Suprapubic skin (tissue), 4 donors: ENCODE measurements around the gene LPP. TPM values are rescaled to one million over a fixed set of nuclear protein-coding genes. Genes with fewer than 3 reads are reported as not detected.
A peak's percentile ranks its signal among the peaks of the same experiment; 100 is the strongest.

Source experiments
- DNase-seq, 2 donors: peaks; one replicate each; pipeline ENCODE4 v3.0.0-alpha.2; 2019; ENCODE audit warnings: low spot score in 2 of 2
- H3K27ac ChIP-seq: fragments of 200-600 bp; sonication (generic); one replicate; pipeline ENCODE4 v1.5.1; 2019
- H3K27me3 ChIP-seq: fragments of 200-600 bp; sonication (generic); one replicate; pipeline ENCODE4 v1.5.1; 2019
- H3K36me3 ChIP-seq: fragments of 200-600 bp; sonication (generic); one replicate; pipeline ENCODE4 v1.5.1; 2019
- H3K4me1 ChIP-seq: fragments of 200-600 bp; sonication (generic); one replicate; pipeline ENCODE4 v1.5.1; 2019
- H3K4me3 ChIP-seq: fragments of 200-600 bp; sonication (generic); one replicate; pipeline ENCODE4 v1.5.1; 2019; ENCODE audit warnings: mild to moderate bottlenecking
- H3K9me3 ChIP-seq: fragments of 200-600 bp; sonication (generic); one replicate; pipeline ENCODE4 v1.5.1; 2019
- CTCF ChIP-seq, 2 donors: fragments of 200-600 bp in 1 of 2; fragments of 450-650 bp in 1 of 2; sonication (generic) in 1 of 2; IDR thresholded peaks; one replicate each; pipeline ENCODE4 v1.5.1; 2016 to 2019; ENCODE audit warnings: antibody characterized with exemption in 2 of 2, mild to moderate bottlenecking in 1 of 2, moderate library complexity in 1 of 2
- EP300 ChIP-seq: sonication (generic); formaldehyde crosslinking; IDR thresholded peaks from one replicate; pipeline ENCODE4 v1.6.1; 2017; ENCODE audit warnings: antibody characterized with exemption
- POLR2A ChIP-seq, 2 donors: fragments of 450-650 bp; IDR thresholded peaks; one replicate each; pipeline ENCODE4 v1.6.1; 2017; ENCODE audit warnings: antibody characterized with exemption in 2 of 2, mild to moderate bottlenecking in 2 of 2, moderate library complexity in 2 of 2
- POLR2AphosphoS5 ChIP-seq, 3 donors: sonication (generic); formaldehyde crosslinking; IDR thresholded peaks; one replicate each; pipeline ENCODE4 v1.6.1; 2017; ENCODE audit warnings: antibody characterized with exemption in 3 of 3
- WGBS: methylation state at CpG from one replicate; pipeline ENCODE4 v1.1.5; 2018; 5-methylcytosine and 5-hydroxymethylcytosine counted together
- total RNA-seq, 4 donors: library from RNA; depleted of rRNA; stranded (reverse); fragments of >200 nt; gene quantifications; one replicate each; pipeline ENCODE4 v1.1.0, GENCODE V29; 2016

The LPP gene
- total RNA-seq, 4 donors from 2014 or later: 56.8 to 127 (median 84.2) TPM

- WGBS: 97% methylated on average over 3 of the region's 3 CpGs
- no peaks in the 10 kb centered on the region for H3K9me3 ChIP-seq
- no peaks in the 10 kb centered on the region for H3K36me3 ChIP-seq
- TF ChIP-seq POLR2AphosphoS5 (IDR thresholded peaks at IDR 0.05) (no peak), CTCF (IDR thresholded peaks at IDR 0.05) (no peak), POLR2A (IDR thresholded peaks at IDR 0.05) (no peak), EP300 (no peak)
- H3K4me1 ChIP-seq: peaks cover 15% of the 10 kb centered on the region
- H3K27ac ChIP-seq: no peak overlapping the region
- no peak for DNase-seq
- no peaks in the 10 kb centered on the region for H3K27me3 ChIP-seq
- no peak overlapping the region for H3K4me3 ChIP-seq
Observed at GRCh38 chr3:188227442-188227841, 73.5 kb downstream of the LPP start.

- H3K36me3 ChIP-seq: no peaks in the 10 kb centered on the region
- H3K4me1 ChIP-seq: no peaks in the 10 kb centered on the region
- no peak overlapping the region for H3K4me3 ChIP-seq
- no peaks in the 10 kb centered on the region for H3K9me3 ChIP-seq
- DNase-seq: no peak
- no peaks in the 10 kb centered on the region for H3K27me3 ChIP-seq
- H3K27ac ChIP-seq: no peak overlapping the region
- TF ChIP-seq POLR2AphosphoS5 (IDR thresholded peaks at IDR 0.05) (no peak), EP300 (no peak), POLR2A (IDR thresholded peaks at IDR 0.05) (no peak)
- 85% methylated on average over 7 of the region's 7 CpGs for WGBS
Observed at GRCh38 chr3:188229177-188229576, 75.2 kb downstream of the LPP start.

- Histone ChIP-seq H3K27me3 (no peaks in the 10 kb centered on the region), H3K36me3 (no peaks in the 10 kb centered on the region), H3K27ac (no peak overlapping the region), H3K9me3 (no peaks in the 10 kb centered on the region), H3K4me3 (no peak overlapping the region), H3K4me1 (no peaks in the 10 kb centered on the region)
- no peak for TF ChIP-seq CTCF (IDR thresholded peaks at IDR 0.05)
- TF ChIP-seq POLR2AphosphoS5 (IDR thresholded peaks at IDR 0.05): no peak
- TF ChIP-seq POLR2A (IDR thresholded peaks at IDR 0.05): no peak
- no peak for TF ChIP-seq EP300
- no peak for DNase-seq
- 100% methylated on average over 2 of the region's 2 CpGs for WGBS
Observed at GRCh38 chr3:188229726-188230125, 75.8 kb downstream of the LPP start.

- no peaks in the 10 kb centered on the region for H3K27me3 ChIP-seq
- no peak for DNase-seq
- H3K36me3 ChIP-seq: no peaks in the 10 kb centered on the region
- WGBS: 82% methylated on average over 5 of the region's 5 CpGs
- no peaks in the 10 kb centered on the region for H3K4me1 ChIP-seq
- TF ChIP-seq EP300 (peak; percentile 83), CTCF (IDR thresholded peaks at IDR 0.05) (no peak)
- H3K9me3 ChIP-seq: no peaks in the 10 kb centered on the region
- H3K27ac ChIP-seq: peak overlapping the region; percentile 43
- H3K4me3 ChIP-seq: no peak overlapping the region
Observed at GRCh38 chr3:188230962-188231361, 77.0 kb downstream of the LPP start.

GRCh38 chr3:188231456-188231855 lies 77.5 kb downstream of the LPP start:
- 83% methylated on average over 8 of the region's 8 CpGs for WGBS
- Histone ChIP-seq H3K36me3 (no peaks in the 10 kb centered on the region), H3K4me1 (no peaks in the 10 kb centered on the region), H3K4me3 (no peak overlapping the region), H3K9me3 (no peaks in the 10 kb centered on the region), H3K27ac (peak overlapping the region; percentile 43), H3K27me3 (no peaks in the 10 kb centered on the region)
- DNase-seq: no peak
- TF ChIP-seq CTCF (IDR thresholded peaks at IDR 0.05) (no peak), POLR2AphosphoS5 (IDR thresholded peaks at IDR 0.05) (no peak), POLR2A (IDR thresholded peaks at IDR 0.05) (no peak), EP300 (no peak)

- H3K27me3 ChIP-seq: no peaks in the 10 kb centered on the region
- H3K4me3 ChIP-seq: no peak overlapping the region
- TF ChIP-seq POLR2AphosphoS5 (IDR thresholded peaks at IDR 0.05) (no peak), POLR2A (IDR thresholded peaks at IDR 0.05) (no peak), EP300 (no peak), CTCF (IDR thresholded peaks at IDR 0.05) (no peak)
- no peak overlapping the region for H3K27ac ChIP-seq
- DNase-seq: no peak
- H3K9me3 ChIP-seq: no peaks in the 10 kb centered on the region
- no peaks in the 10 kb centered on the region for H3K36me3 ChIP-seq
- WGBS: 91% methylated on average over 2 of the region's 2 CpGs
- H3K4me1 ChIP-seq: no peaks in the 10 kb centered on the region
Observed at GRCh38 chr3:188232656-188233055, 78.7 kb downstream of the LPP start.
